ENCODE measurements around the gene RANBP9. TPM values are rescaled to one million over a fixed set of nuclear protein-coding genes. Genes with fewer than 3 reads are reported as not detected.

The RANBP9 gene
- polyA plus RNA-seq, 3 donors: 1.8 to 26.1 (median 2.0) TPM

DNA sequence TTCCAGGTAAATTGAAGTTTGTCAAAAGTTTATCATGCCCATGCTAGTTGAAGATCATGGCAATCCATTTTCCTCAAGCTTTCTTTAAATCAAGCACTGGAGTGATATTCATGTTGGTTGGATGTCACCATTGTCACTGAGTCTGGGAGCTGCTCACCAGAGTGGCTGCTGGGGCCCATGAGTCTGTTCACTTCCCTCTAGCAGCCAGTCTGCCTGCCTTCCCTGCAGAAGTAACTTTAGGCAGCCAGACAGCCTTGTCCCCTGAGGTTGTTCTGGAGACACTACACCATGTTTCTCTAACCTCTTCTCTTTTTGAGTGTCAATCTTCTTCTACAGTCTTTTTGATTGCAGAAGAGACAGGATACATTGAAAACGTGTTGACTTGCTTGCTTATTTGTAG, 131.7 kb downstream of the RANBP9 start:
- DNase-seq: peak in 2 of 3 donors; percentile 9 to 12
- H4K20me1 ChIP-seq (ENCODE audit: insufficient read depth, low read length): no peaks in the 10 kb centered on the region
- peaks cover 0 to 9% of the 10 kb centered on the region in 2 donors for H3K36me3 ChIP-seq (replicated peaks in 1 of 2; ENCODE audit: control insufficient read depth in 1 of 2, insufficient read depth in 2 of 2, low read length in 2 of 2)
- Mint-ChIP-seq H3K36me3 (peaks cover 7 to 13% of the 10 kb centered on the region in 2 donors), H3K27ac (peak overlapping the region in 1 of 7 donors; percentile 40), H3K27me3 (ENCODE audit: low read depth in 3 of 3) (no peaks in the 10 kb centered on the region), H3K9me3 (peaks cover 0 to 3% (median 0%) of the 10 kb centered on the region in 7 donors), H3K4me3 (no peak overlapping the region), H3K4me1 (peaks cover 32% of the 10 kb centered on the region)
- H3K27ac ChIP-seq (ENCODE audit: low read depth in 1 of 2, low read length in 2 of 2): no peak overlapping the region
- no CpG with 5 or more reads among the region's 1 CpG for WGBS (ENCODE audit: insufficient coverage)
- H2AFZ ChIP-seq (ENCODE audit: insufficient read depth, low read depth, low read length, poor library complexity, severe bottlenecking): no peak overlapping the region
- no peaks in the 10 kb centered on the region for H3K9me3 ChIP-seq (replicated peaks in 1 of 2; ENCODE audit: control insufficient read depth in 1 of 2, insufficient read depth in 1 of 2, low read length in 2 of 2)
- no peaks in the 10 kb centered on the region for H3K79me2 ChIP-seq (ENCODE audit: insufficient read depth, low read length)
- no peak overlapping the region for H3K4me2 ChIP-seq (replicated peaks; ENCODE audit: extremely low read depth, low read length, poor library complexity, severe bottlenecking)
- intact Hi-C loops (cut with micrococcal nuclease): loop anchor here (5.0 to 10.0 kb wide), 3 partner anchors 55 to 243 kb away; partner anchors contain the start of gene GFOD1 (in 1 of the 2)
- H3K4me1 ChIP-seq (ENCODE audit: control insufficient read depth in 1 of 2, insufficient read depth in 2 of 2, low read length in 2 of 2): peaks cover 18 to 33% of the 10 kb centered on the region in 2 donors
- H3K27me3 ChIP-seq (ENCODE audit: control insufficient read depth in 2 of 2, insufficient read depth in 2 of 2, low read length in 2 of 2): no peaks in the 10 kb centered on the region
- H3K4me3 ChIP-seq (replicated peaks in 1 of 3; ENCODE audit: low read depth in 2 of 3, low read length in 3 of 3): no peak overlapping the region
- TF ChIP-seq, protein P1, sequence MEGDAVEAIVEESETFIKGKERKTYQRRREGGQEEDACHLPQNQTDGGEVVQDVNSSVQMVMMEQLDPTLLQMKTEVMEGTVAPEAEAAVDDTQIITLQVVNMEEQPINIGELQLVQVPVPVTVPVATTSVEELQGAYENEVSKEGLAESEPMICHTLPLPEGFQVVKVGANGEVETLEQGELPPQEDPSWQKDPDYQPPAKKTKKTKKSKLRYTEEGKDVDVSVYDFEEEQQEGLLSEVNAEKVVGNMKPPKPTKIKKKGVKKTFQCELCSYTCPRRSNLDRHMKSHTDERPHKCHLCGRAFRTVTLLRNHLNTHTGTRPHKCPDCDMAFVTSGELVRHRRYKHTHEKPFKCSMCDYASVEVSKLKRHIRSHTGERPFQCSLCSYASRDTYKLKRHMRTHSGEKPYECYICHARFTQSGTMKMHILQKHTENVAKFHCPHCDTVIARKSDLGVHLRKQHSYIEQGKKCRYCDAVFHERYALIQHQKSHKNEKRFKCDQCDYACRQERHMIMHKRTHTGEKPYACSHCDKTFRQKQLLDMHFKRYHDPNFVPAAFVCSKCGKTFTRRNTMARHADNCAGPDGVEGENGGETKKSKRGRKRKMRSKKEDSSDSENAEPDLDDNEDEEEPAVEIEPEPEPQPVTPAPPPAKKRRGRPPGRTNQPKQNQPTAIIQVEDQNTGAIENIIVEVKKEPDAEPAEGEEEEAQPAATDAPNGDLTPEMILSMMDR (IDR thresholded peaks at IDR 0.05): no peak
- H3K9ac ChIP-seq (ENCODE audit: insufficient read depth, low read length, poor library complexity, severe bottlenecking): no peak overlapping the region

DNA sequence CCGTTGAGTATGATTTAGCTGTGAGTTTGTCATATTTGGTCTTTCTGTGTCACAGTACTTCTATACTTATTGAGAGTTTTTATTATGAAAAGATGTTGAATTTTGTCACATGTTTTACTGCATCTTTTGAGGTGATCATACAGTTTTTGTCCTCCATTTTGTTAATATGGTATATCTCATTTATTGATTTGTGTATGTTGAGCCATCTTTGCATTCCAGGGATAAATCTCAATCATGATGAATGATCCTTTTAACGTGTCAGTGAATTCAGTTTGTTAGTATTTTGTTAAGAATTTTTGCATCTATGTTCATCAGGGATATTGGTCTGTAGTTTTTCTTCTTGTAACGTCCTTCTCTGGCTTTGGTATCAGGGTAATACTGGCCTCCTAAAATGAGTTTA, 133.7 kb downstream of the RANBP9 start:
- H3K4me3 ChIP-seq (replicated peaks in 1 of 3; ENCODE audit: low read depth in 2 of 3, low read length in 3 of 3): no peak overlapping the region
- H4K20me1 ChIP-seq (ENCODE audit: insufficient read depth, low read length): no peaks in the 10 kb centered on the region
- Mint-ChIP-seq H3K4me1 (peaks cover 41% of the 10 kb centered on the region), H3K4me3 (no peak overlapping the region), H3K27ac (no peak overlapping the region), H3K27me3 (ENCODE audit: low read depth in 3 of 3) (no peaks in the 10 kb centered on the region), H3K36me3 (peaks cover 0 to 2% of the 10 kb centered on the region in 2 donors), H3K9me3 (peaks cover 0 to 3% (median 0%) of the 10 kb centered on the region in 7 donors)
- H3K9ac ChIP-seq (ENCODE audit: insufficient read depth, low read length, poor library complexity, severe bottlenecking): no peak overlapping the region
- H2AFZ ChIP-seq (ENCODE audit: insufficient read depth, low read depth, low read length, poor library complexity, severe bottlenecking): no peak overlapping the region
- WGBS (ENCODE audit: insufficient coverage): no CpG with 5 or more reads among the region's 3 CpGs
- H3K9me3 ChIP-seq (replicated peaks in 1 of 2; ENCODE audit: control insufficient read depth in 1 of 2, insufficient read depth in 1 of 2, low read length in 2 of 2): no peaks in the 10 kb centered on the region
- peaks cover 25 to 41% of the 10 kb centered on the region in 2 donors for H3K4me1 ChIP-seq (ENCODE audit: control insufficient read depth in 1 of 2, insufficient read depth in 2 of 2, low read length in 2 of 2)
- H3K4me2 ChIP-seq (replicated peaks; ENCODE audit: extremely low read depth, low read length, poor library complexity, severe bottlenecking): no peak overlapping the region
- no peaks in the 10 kb centered on the region for H3K79me2 ChIP-seq (ENCODE audit: insufficient read depth, low read length)
- intact Hi-C loops (cut with micrococcal nuclease): loop anchor here (5.0 to 10.0 kb wide), 3 partner anchors 53 to 241 kb away; partner anchors contain the start of gene GFOD1 (in 1 of the 2)
- no peaks in the 10 kb centered on the region for H3K27me3 ChIP-seq (ENCODE audit: control insufficient read depth in 2 of 2, insufficient read depth in 2 of 2, low read length in 2 of 2)
- no peaks in the 10 kb centered on the region for H3K36me3 ChIP-seq (replicated peaks in 1 of 2; ENCODE audit: control insufficient read depth in 1 of 2, insufficient read depth in 2 of 2, low read length in 2 of 2)
- TF ChIP-seq, protein P1 (IDR thresholded peaks at IDR 0.05): no peak
- no peak for DNase-seq
- H3K27ac ChIP-seq (ENCODE audit: low read depth in 1 of 2, low read length in 2 of 2): no peak overlapping the region

All from CD14-positive monocyte (primary cell).